CD4-positive, CD25-positive, alpha-beta regulatory T cell (primary cell): ENCODE data around the gene UBE2E2. TPM values are rescaled to one million over a fixed set of nuclear protein-coding genes. Genes with fewer than 3 reads are reported as not detected.
A peak's percentile ranks its signal among the peaks of the same experiment; 100 is the strongest.

Source experiments
- ATAC-seq, 2 donors: fragments of 150-1000 bp; cut with Tn5 transposase; one replicate each; pipeline ENCODE4 v1.10.0; 2021; ENCODE audit warnings: low read depth in 2 of 2, moderate number of reproducible peaks in 2 of 2, moderate library complexity in 1 of 2
- DNase-seq, 3 donors: peaks; one replicate each; pipeline versions ENCODE4 v3.0.0 to v3.0.0-alpha.2; 2012 to 2022; ENCODE audit warnings: mixed read lengths in 1 of 3
- H3K27ac ChIP-seq: one replicate; pipeline ENCODE4 v1.7.0; 2013; ENCODE audit warnings: mild to moderate bottlenecking, low read length; ENCODE audit not compliant: insufficient read depth, poor library complexity, severe bottlenecking
- H3K27me3 ChIP-seq: one replicate; pipeline ENCODE4 v1.7.0; 2013; ENCODE audit warnings: low read length; ENCODE audit not compliant: control insufficient read depth, insufficient read depth
- H3K36me3 ChIP-seq: one replicate; pipeline ENCODE4 v1.7.0; 2013; ENCODE audit warnings: mild to moderate bottlenecking, low read length, moderate library complexity; ENCODE audit not compliant: control insufficient read depth, insufficient read depth
- H3K4me1 ChIP-seq: 2 replicates; pipeline ENCODE4 v1.7.0; 2013; ENCODE audit warnings: mild to moderate bottlenecking, low read length; ENCODE audit not compliant: insufficient read depth, control insufficient read depth, poor library complexity, severe bottlenecking
- H3K4me3 ChIP-seq: one replicate; pipeline ENCODE4 v1.7.0; 2013; ENCODE audit warnings: low read depth, mild to moderate bottlenecking, low read length, moderate library complexity
- H3K9me3 ChIP-seq, 2 experiments: 1 replicate in 1 of 2; 2 replicates in 1 of 2; pipeline ENCODE4 v1.7.0; 2013; ENCODE audit warnings: low read length in 2 of 2, mild to moderate bottlenecking in 1 of 2, moderate library complexity in 1 of 2; ENCODE audit not compliant: control insufficient read depth in 2 of 2
- H3K27ac Mint-ChIP-seq, 3 donors: one replicate each; pipeline ENCODE4 v1.8.0; 2020 to 2022; ENCODE audit warnings: mild to moderate bottlenecking in 3 of 3, mixed read lengths in 3 of 3, moderate library complexity in 2 of 3
- H3K27me3 Mint-ChIP-seq: one replicate; pipeline ENCODE4 v1.8.0; 2022; ENCODE audit warnings: mild to moderate bottlenecking, mixed read lengths
- H3K36me3 Mint-ChIP-seq: one replicate; pipeline ENCODE4 v1.8.0; 2020; ENCODE audit warnings: mixed read lengths
- H3K4me1 Mint-ChIP-seq, 4 donors: one replicate each; pipeline ENCODE4 v1.8.0; 2020 to 2022; ENCODE audit warnings: mixed read lengths in 4 of 4, mild to moderate bottlenecking in 1 of 4
- H3K4me3 Mint-ChIP-seq, 4 donors: one replicate each; pipeline ENCODE4 v1.8.0; 2020 to 2022; ENCODE audit warnings: mild to moderate bottlenecking in 4 of 4, mixed read lengths in 4 of 4, moderate library complexity in 3 of 4
- H3K9me3 Mint-ChIP-seq, 7 donors: one replicate each; pipeline ENCODE4 v1.8.0; 2020 to 2022; ENCODE audit warnings: mixed read lengths in 7 of 7, mild to moderate bottlenecking in 3 of 7, moderate library complexity in 2 of 7
- polyA plus RNA-seq, 4 donors: library from polyadenylated mRNA; unstranded; fragments of 300-500 nt; fragmentation: Illumina TruSeq; gene quantifications; one replicate each; pipeline ENCODE4 v1.2.3, GENCODE V29; 2021
- total RNA-seq: library from RNA; stranded (reverse); gene quantifications from one replicate; pipeline ENCODE4 v1.2.3, GENCODE V29; 2022

Gene UBE2E2
- total and polyA plus RNA-seq, 5 donors from 2014 or later = 0.81 to 9.6 (median 1.8) TPM

- Histone ChIP-seq H3K4me3 (no peak overlapping the region), H3K4me1 (no peaks in the 10 kb centered on the region), H3K36me3 (no peaks in the 10 kb centered on the region), H3K9me3 (no peaks in the 10 kb centered on the region), H3K27ac (no peak overlapping the region), H3K27me3 (no peaks in the 10 kb centered on the region)
- ATAC-seq (no peak), DNase-seq (no peak)
- no peaks in the 10 kb centered on the region for H3K27me3 Mint-ChIP-seq
- H3K9me3 Mint-ChIP-seq = peaks cover 0 to 1% (median 0%) of the 10 kb centered on the region in 7 donors
- H3K4me1 Mint-ChIP-seq = no peaks in the 10 kb centered on the region
- no peak overlapping the region for H3K27ac Mint-ChIP-seq
- no peak overlapping the region for H3K4me3 Mint-ChIP-seq
- no peaks in the 10 kb centered on the region for H3K36me3 Mint-ChIP-seq
These were observed 346.2 kb downstream of the UBE2E2 start for GRCh38 chr3:23549148-23549910.

- Mint-ChIP-seq H3K27ac (no peak overlapping the region), H3K4me3 (no peak overlapping the region), H3K4me1 (no peaks in the 10 kb centered on the region), H3K36me3 (no peaks in the 10 kb centered on the region), H3K27me3 (no peaks in the 10 kb centered on the region), H3K9me3 (no peaks in the 10 kb centered on the region)
- H3K27me3 ChIP-seq = no peaks in the 10 kb centered on the region
- H3K4me3 ChIP-seq = no peak overlapping the region
- DNase-seq (no peak), ATAC-seq (no peak)
- H3K9me3 ChIP-seq = no peaks in the 10 kb centered on the region
- H3K36me3 ChIP-seq = no peaks in the 10 kb centered on the region
- H3K4me1 ChIP-seq = no peaks in the 10 kb centered on the region
- H3K27ac ChIP-seq = no peak overlapping the region
These were observed 347.3 kb downstream of the UBE2E2 start for GRCh38 chr3:23550402-23550801.

GRCh38 chr3:23552506-23552905, 349.4 kb downstream of the UBE2E2 start:
- Mint-ChIP-seq H3K27me3 (no peaks in the 10 kb centered on the region), H3K9me3 (peaks cover 0 to 5% (median 0%) of the 10 kb centered on the region in 7 donors), H3K27ac (no peak overlapping the region), H3K4me3 (no peak overlapping the region), H3K36me3 (no peaks in the 10 kb centered on the region), H3K4me1 (no peaks in the 10 kb centered on the region)
- Histone ChIP-seq H3K36me3 (no peaks in the 10 kb centered on the region), H3K9me3 (no peaks in the 10 kb centered on the region), H3K4me3 (no peak overlapping the region), H3K27ac (no peak overlapping the region), H3K27me3 (no peaks in the 10 kb centered on the region), H3K4me1 (no peaks in the 10 kb centered on the region)
- ATAC-seq (no peak), DNase-seq (no peak)

GRCh38 chr3:23553353-23553752, 350.2 kb downstream of the UBE2E2 start:
- Mint-ChIP-seq H3K4me1 (no peaks in the 10 kb centered on the region), H3K4me3 (no peak overlapping the region), H3K27me3 (no peaks in the 10 kb centered on the region), H3K36me3 (no peaks in the 10 kb centered on the region), H3K27ac (no peak overlapping the region), H3K9me3 (peaks cover 0 to 5% (median 0%) of the 10 kb centered on the region in 7 donors)
- H3K4me1 ChIP-seq = no peaks in the 10 kb centered on the region
- no peak overlapping the region for H3K4me3 ChIP-seq
- no peaks in the 10 kb centered on the region for H3K9me3 ChIP-seq
- no peak for ATAC-seq
- H3K36me3 ChIP-seq = no peaks in the 10 kb centered on the region
- no peak overlapping the region for H3K27ac ChIP-seq
- H3K27me3 ChIP-seq = no peaks in the 10 kb centered on the region
- DNase-seq = no peak

- DNase-seq (no peak), ATAC-seq (no peak)
- Mint-ChIP-seq H3K4me3 (no peak overlapping the region), H3K27me3 (no peaks in the 10 kb centered on the region), H3K36me3 (no peaks in the 10 kb centered on the region), H3K4me1 (no peaks in the 10 kb centered on the region), H3K9me3 (peaks cover 0 to 2% (median 0%) of the 10 kb centered on the region in 7 donors), H3K27ac (no peak overlapping the region)
- Histone ChIP-seq H3K4me1 (no peaks in the 10 kb centered on the region), H3K36me3 (no peaks in the 10 kb centered on the region), H3K27me3 (no peaks in the 10 kb centered on the region), H3K9me3 (no peaks in the 10 kb centered on the region), H3K4me3 (no peak overlapping the region), H3K27ac (no peak overlapping the region)
These were observed 362.1 kb downstream of the UBE2E2 start for GRCh38 chr3:23565041-23565775.

GRCh38 chr3:23566499-23566898, 363.4 kb downstream of the UBE2E2 start:
- no peak overlapping the region for H3K27ac Mint-ChIP-seq
- no peak overlapping the region for H3K4me3 ChIP-seq
- DNase-seq (no peak), ATAC-seq (no peak)
- no peaks in the 10 kb centered on the region for H3K36me3 ChIP-seq
- H3K4me1 ChIP-seq = no peaks in the 10 kb centered on the region
- H3K27me3 ChIP-seq = no peaks in the 10 kb centered on the region
- no peaks in the 10 kb centered on the region for H3K4me1 Mint-ChIP-seq
- H3K9me3 Mint-ChIP-seq = peaks cover 0 to 2% (median under 1%) of the 10 kb centered on the region in 7 donors
- H3K36me3 Mint-ChIP-seq = no peaks in the 10 kb centered on the region
- no peak overlapping the region for H3K4me3 Mint-ChIP-seq
- H3K27me3 Mint-ChIP-seq = no peaks in the 10 kb centered on the region
- H3K9me3 ChIP-seq = no peaks in the 10 kb centered on the region
- no peak overlapping the region for H3K27ac ChIP-seq

- peak in 1 of 2 donors; percentile 18 for ATAC-seq
- Histone ChIP-seq H3K27me3 (no peaks in the 10 kb centered on the region), H3K4me1 (no peaks in the 10 kb centered on the region), H3K36me3 (no peaks in the 10 kb centered on the region), H3K4me3 (no peak overlapping the region), H3K9me3 (no peaks in the 10 kb centered on the region), H3K27ac (no peak overlapping the region)
- Mint-ChIP-seq H3K27me3 (no peaks in the 10 kb centered on the region), H3K36me3 (no peaks in the 10 kb centered on the region), H3K4me1 (no peaks in the 10 kb centered on the region), H3K9me3 (peaks cover 0 to 2% (median 1%) of the 10 kb centered on the region in 7 donors), H3K27ac (no peak overlapping the region), H3K4me3 (no peak overlapping the region)
- DNase-seq = no peak
These were observed 364.8 kb downstream of the UBE2E2 start for GRCh38 chr3:23567917-23568316.
